A673 (cell line): Measurements from ENCODE around the gene PIGL.

Experiments used
- EZH2 ChIP-seq: fragments of 200-600 bp; sonication (generic); IDR thresholded peaks from 2 replicates; pipeline ENCODE4 v1.6.1; 2017; ENCODE audit warnings: borderline replicate concordance, low read depth, mild to moderate bottlenecking, mixed read lengths, antibody characterized with exemption, low read length; ENCODE audit not compliant: poor library complexity, severe bottlenecking
- TF ChIP-seq, protein P1 (sequence below): fragments of 300-800, 200-600 bp; sonication (generic); conservative IDR thresholded peaks from 2 replicates; pipeline ENCODE4 v1.5.1; 2017; ENCODE audit warnings: low read depth, mild to moderate bottlenecking, antibody characterized with exemption, low read length, moderate library complexity, mixed read lengths

DNA sequence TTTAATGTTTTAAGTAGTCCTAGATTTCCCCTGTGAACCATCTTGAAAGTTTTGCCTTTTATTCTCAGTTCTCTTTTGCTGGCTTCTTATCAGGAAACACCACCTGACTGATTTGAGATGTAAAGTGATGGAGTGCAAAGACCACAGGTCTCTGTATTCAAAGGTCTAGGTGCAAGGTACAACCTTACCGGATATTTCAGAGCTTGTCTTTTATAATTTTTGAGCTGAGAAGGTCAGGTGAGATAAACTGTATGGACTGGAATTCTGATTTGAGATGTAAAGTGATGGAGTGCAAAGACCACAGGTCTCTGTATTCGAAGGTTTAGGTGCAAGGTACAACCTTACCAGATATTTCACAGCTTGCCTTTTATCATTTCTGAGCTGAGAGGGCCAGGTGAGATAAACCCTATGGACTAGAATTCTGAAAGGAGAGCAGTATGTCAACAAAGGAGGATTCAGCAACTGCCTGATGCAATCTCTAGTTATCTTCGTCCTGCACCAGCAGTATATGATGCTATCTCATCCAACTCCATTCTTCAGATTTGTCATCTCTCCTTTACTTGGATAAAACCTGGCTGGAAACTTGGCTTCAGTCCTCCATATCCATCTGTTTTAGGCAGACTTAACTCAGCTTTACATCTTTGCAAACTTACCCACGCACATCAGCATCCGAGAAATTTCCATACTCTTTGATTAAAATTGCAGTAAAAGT is 72.0 kb downstream of the PIGL start:
- TF ChIP-seq, protein P1, sequence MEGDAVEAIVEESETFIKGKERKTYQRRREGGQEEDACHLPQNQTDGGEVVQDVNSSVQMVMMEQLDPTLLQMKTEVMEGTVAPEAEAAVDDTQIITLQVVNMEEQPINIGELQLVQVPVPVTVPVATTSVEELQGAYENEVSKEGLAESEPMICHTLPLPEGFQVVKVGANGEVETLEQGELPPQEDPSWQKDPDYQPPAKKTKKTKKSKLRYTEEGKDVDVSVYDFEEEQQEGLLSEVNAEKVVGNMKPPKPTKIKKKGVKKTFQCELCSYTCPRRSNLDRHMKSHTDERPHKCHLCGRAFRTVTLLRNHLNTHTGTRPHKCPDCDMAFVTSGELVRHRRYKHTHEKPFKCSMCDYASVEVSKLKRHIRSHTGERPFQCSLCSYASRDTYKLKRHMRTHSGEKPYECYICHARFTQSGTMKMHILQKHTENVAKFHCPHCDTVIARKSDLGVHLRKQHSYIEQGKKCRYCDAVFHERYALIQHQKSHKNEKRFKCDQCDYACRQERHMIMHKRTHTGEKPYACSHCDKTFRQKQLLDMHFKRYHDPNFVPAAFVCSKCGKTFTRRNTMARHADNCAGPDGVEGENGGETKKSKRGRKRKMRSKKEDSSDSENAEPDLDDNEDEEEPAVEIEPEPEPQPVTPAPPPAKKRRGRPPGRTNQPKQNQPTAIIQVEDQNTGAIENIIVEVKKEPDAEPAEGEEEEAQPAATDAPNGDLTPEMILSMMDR, result no peak
- no peak for TF ChIP-seq EZH2
